Lower leg skin (tissue), 3 donors: Measurements from ENCODE around the gene ABCB7.
"Not testable (repeated sequence)": the region's sequence is repeated elsewhere in the genome, so short reads cannot be mapped to it uniquely, and the experiment has no call there.

Experiments used
- POLR2A ChIP-seq, 2 donors: fragments of 450-650 bp; IDR thresholded peaks; one replicate each; pipeline ENCODE4 v1.6.1; 2016 to 2017; ENCODE audit warnings: antibody characterized with exemption in 2 of 2, mild to moderate bottlenecking in 1 of 2, moderate library complexity in 1 of 2
- TF ChIP-seq, protein P1 (sequence below), 3 donors: fragments of 450-650 bp; IDR thresholded peaks; one replicate each; pipeline ENCODE4 v1.5.1; 2016; ENCODE audit warnings: antibody characterized with exemption in 3 of 3, mild to moderate bottlenecking in 3 of 3, moderate library complexity in 2 of 3

DNA sequence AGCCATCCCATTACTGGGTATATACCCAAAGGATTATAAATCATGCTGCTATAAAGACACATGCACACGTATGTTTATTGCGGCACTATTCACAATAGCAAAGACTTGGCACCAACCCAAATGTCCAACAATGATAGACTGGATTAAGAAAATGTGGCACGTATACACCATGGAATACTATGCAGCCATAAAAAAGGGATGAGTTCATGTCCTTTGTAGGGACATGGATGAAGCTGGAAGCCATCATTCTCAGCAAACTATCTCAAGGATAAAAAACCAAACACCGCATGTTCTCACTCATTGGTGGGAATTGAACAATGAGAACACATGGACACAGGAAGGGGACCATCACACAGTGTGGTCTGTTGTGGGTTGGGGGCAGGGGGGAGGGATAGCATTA, 111.9 kb downstream of the ABCB7 start:
- TF ChIP-seq, protein P1, sequence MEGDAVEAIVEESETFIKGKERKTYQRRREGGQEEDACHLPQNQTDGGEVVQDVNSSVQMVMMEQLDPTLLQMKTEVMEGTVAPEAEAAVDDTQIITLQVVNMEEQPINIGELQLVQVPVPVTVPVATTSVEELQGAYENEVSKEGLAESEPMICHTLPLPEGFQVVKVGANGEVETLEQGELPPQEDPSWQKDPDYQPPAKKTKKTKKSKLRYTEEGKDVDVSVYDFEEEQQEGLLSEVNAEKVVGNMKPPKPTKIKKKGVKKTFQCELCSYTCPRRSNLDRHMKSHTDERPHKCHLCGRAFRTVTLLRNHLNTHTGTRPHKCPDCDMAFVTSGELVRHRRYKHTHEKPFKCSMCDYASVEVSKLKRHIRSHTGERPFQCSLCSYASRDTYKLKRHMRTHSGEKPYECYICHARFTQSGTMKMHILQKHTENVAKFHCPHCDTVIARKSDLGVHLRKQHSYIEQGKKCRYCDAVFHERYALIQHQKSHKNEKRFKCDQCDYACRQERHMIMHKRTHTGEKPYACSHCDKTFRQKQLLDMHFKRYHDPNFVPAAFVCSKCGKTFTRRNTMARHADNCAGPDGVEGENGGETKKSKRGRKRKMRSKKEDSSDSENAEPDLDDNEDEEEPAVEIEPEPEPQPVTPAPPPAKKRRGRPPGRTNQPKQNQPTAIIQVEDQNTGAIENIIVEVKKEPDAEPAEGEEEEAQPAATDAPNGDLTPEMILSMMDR (IDR thresholded peaks at IDR 0.05): not testable (repeated sequence)
- TF ChIP-seq POLR2A (IDR thresholded peaks at IDR 0.05): not testable (repeated sequence)
